ENCODE data around the gene VEZT.

VEZT gene

DNA sequence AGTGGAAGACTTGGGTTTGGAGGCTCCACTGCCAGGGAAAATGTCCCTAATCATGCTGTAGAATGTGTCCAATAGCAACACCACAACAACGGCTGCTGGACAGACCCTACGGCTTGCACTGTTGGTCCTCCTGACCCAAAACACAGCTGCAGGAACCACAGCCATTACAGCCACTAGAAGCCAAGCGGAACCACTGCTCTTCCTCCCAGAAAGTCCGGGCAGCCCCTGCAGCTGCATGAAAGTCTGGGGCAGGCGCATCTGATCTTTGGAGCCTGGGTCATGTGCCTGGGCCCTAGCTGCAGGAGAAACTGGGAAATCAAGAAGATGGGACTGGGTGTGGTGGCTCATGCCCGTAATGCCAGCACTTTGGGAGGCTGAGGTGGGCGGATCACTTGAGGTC lies 131.7 kb downstream of the VEZT start:
- no peaks in the 10 kb centered on the region for H3K4me1 Mint-ChIP-seq
- ATAC-seq (no peak), DNase-seq (no peak)
- no peak overlapping the region for H3K27ac Mint-ChIP-seq
- peaks cover 2% of the 10 kb centered on the region for H3K27me3 Mint-ChIP-seq
- no peaks in the 10 kb centered on the region for H3K36me3 Mint-ChIP-seq (ENCODE audit: low read depth)
- no peak overlapping the region for H3K4me3 Mint-ChIP-seq
- no peaks in the 10 kb centered on the region for H3K9me3 Mint-ChIP-seq

DNA sequence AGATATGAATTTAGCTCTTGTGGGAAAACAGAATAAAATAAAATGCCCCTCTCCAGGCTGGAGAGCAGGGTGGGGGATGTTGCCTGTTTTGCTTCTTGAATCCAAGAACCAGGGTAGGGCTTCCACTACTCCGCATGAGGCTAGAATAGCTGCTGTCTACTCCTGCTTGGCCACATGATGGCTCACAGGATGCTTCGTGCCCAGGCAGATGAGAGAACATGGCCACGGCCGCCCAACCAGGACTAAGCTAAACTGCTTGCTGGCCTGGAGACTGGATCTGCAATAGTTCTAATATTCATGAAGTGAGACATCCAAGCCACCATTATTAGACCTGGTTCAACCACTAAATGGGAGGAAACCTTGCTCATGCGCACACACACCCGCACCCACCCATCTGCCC lies 134.1 kb downstream of the VEZT start:
- ATAC-seq (no peak), DNase-seq (no peak)
- Mint-ChIP-seq H3K4me3 (no peak overlapping the region), H3K9me3 (no peaks in the 10 kb centered on the region), H3K4me1 (no peaks in the 10 kb centered on the region), H3K36me3 (ENCODE audit: low read depth) (no peaks in the 10 kb centered on the region), H3K27ac (no peak overlapping the region), H3K27me3 (peaks cover 2% of the 10 kb centered on the region)
